MV-4-11 (cell line): ENCODE measurements around the gene KRT38.

Experiments used
- DNase-seq: peaks from one replicate; lab custom pipeline; 2025; lab: John Stamatoyannopoulos, UW

The KRT38 gene

DNA sequence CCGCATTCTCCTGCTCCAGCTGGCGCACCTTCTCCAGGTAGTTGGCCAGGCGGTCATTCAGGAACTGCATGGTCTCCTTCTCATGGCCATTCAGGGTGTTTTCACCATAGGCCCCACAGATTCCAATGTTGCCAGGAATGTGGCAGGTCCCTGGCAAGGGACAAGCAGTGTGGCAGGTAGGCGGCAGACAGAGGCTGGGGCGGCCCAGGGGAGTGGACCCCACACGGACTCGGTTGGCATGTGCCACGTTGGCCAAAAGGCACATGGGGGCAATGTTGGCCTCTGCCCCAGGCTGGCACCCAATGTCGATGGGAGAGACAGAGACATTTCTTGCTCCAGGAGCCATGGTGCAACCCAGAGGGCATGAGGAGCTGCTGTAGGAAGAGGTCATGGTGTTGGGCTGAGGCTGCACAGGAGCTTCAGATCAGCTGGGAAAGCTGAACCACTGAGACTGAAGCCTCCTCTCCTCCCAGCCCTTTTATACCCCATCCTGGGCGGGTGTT, at the start of gene KRT38:
TSS of gene KRT38 (minus strand) at position 453 of the 503 bp plus-strand sequence. CDS start at position 391, 62 bp downstream.
- DNase-seq = no peak

GRCh38 chr17:41489531-41489930, 48.7 kb upstream of the KRT38 start, which contains the start of gene KRT36:
TSS of gene KRT36 (minus strand) at chr17:41489910. CDS start at chr17:41489864, 46 bp downstream.
- no peak for DNase-seq

- DNase-seq = no peak
Measured at GRCh38 chr17:41486809-41487530, 46.2 kb upstream of the KRT38 start.

DNA sequence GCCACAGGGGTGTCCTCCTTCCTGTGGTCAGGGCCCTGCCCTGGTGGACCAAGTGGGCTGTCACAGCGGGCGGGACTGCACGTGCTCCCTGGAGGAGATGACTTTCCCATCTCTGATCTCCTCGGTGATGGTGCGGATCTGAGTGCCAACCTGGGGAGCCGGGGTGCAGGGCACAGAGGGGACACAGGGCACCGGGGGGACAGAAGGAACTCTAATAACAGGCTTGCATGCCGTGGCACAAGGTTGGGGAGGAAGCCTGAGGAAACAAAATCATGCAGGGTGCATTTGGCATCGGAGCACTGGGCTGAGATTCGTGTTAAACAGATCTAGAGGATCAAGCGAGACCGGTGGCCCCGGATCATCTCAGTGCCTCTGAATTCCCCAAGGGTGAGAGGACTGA, 45.5 kb upstream of the KRT38 start:
- DNase-seq = no peak

DNA sequence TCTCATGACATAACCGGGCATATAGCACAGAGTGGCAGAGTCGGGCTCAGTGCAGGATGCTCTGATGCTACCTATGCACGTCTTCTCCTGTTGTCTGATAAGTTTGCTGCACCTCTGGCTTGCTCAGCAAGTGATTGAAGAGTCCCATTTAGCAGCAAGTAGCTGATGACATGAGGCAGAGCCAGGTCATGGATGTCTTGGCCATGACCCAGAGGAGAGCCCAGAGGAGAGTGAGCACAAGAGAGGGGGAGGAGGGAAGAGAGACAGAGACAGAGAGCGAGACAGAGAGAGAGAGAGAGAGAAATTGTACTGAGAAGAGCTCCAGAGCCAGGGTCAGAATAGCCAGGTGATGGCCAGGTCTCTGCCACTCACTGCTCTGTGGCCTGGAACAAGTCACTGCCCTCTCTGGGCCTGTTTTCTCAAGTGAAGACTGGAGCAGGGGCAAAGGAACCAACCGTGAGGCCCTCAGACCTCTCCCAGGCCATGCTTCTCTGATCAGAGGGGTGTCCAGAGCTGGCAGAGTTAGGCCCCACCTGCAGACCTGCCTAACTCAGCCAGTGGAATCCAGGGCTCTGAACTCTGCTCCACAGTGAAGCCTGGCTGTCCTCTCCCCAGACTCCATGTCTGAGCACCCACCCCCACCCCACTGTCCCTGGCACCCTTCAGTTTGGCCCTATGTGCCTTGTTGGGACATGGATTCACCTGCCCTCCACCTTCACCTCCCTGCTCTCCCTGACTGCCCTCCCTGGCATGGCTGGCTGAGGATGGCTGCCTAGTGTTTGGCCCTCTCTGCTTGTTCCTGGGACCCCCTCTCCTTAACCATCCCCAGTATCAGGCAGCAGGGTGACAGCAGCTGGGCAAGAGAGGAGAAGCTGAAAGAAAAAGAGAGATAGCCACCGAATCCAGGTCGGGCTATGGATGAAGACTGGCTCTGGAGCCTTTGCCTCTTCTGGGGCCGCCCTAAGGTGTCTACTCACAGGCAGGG, 44.4 kb upstream of the KRT38 start:
- DNase-seq = no peak

DNA sequence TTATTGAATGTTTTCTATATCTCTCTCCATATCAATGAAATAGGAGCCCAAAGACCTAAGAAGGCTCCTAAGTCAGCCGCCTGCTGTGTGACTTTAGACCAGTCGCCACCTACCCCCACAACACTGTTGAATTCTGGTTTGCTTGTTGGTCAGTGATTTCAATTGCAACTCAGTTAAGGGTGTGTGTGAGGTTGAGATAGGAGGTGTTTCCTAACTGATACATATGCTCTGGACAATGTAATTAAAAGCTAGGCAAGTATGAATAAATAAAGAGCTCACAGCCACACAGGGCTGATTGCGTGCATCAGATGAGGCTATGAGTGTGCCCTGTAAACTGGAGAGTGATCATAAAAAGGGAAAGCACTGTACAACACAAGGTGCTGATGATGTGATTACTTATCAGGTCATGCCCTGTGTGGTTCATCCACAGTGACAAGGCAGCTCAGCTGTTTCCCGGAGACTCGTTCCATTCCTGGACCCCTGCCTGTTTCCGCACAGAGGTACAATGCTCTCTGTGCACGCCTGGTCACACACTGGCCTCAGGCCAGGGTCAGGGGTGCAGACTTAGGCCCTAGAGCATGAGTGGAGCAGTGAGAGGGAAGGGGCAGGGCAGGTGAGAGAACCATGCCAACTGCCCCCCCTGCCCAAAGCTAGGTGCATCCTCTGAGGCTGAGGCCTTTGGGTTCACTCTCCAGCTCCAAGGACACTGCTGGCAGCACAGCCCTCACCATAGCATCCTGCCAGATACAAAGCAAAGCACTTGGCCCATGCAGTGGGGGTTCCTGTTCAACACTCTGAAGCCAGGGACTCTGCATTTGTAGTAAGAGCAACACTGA, 43.4 kb upstream of the KRT38 start:
- DNase-seq = no peak

- DNase-seq = no peak
Measured at GRCh38 chr17:41483531-41483930, 42.7 kb upstream of the KRT38 start.

GRCh38 chr17:41481036-41481435, 40.3 kb upstream of the KRT38 start, which contains the start of gene KRT35:
TSS of gene KRT35 (minus strand) at chr17:41481151. CDS start at chr17:41481097, 54 bp downstream.
- DNase-seq = no peak

DNA sequence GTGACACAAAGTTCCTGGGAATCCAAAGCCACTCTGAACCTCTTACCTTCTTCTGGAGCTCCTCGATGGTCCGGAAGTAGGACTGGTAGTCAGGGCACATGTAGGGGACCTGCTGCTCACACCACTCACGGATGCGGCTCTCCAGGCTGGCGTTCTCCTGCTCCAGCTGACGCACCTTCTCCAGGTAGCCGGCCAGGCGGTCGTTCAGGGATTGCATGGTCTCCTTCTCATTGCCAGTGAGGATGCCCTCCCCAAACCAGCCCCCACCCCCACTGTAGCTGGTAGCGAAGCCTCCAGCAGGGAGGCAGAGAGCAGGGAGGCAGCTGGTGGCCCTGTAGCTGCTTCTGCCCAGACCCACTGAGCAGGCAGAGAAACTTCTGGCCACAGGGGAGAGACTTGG, 39.8 kb upstream of the KRT38 start:
- no peak for DNase-seq

DNA sequence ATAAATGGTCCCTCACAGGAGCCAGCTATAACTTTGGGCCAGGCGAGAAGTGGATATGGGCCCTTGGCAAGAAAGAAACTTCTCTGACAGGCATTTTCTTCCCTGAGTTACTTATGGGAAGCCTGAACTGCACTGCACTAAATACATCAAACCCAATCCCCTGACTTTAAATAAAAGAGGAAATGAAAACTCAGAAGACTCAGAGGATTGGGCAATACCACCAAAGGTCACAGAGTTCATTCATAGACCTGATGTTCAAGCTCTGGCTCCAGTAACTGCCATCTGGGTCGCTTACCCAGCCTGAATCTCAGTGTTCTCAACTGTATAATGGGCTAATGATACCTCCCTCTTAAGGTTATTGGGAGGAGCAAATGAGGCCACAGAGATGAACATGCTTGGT, 39.4 kb upstream of the KRT38 start:
- DNase-seq = peak; percentile 91

- no peak for DNase-seq
Measured at GRCh38 chr17:41478237-41478636, 37.5 kb upstream of the KRT38 start.

- DNase-seq = no peak
Measured at GRCh38 chr17:41476866-41477815, 36.4 kb upstream of the KRT38 start.

DNA sequence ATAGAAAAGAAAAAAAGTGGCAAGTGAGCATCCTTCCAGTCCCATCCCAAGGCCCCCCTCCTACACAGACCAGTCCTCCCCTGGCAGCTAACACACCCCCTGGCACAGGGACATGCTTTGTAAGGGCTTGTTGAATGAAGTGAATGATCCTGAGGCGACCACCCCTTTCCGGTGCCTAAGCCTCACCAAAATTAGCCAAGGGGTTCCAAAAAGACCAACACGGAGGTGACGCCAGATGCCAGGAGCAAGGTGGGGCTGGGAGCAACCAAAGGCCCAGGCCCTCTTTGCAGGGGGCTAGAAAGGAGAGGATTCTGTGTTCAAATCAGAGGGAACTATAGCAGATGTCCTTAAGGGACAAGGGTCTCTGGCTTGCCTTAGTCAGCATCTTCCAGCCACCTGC, 34.6 kb upstream of the KRT38 start:
- DNase-seq = no peak

DNA sequence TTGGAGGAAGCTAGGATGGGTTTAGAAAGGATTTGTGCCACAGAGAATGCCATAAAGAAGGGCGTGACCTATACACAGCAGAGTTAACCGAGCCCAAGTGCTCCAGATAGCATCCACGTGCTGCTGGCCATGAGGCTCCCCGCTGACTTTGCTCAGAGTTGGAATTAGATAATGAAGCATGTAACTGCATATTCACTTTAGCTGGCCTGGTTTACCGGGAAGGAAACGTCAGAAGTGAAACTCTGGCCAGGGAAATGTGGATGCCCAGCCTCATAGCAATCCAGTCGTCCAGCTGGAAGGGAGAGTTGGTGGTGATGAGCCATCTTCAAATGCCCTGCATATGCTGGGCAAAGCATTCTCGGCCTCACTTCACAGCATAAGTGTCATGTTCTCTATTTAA, 34.1 kb upstream of the KRT38 start:
- DNase-seq = no peak

DNA sequence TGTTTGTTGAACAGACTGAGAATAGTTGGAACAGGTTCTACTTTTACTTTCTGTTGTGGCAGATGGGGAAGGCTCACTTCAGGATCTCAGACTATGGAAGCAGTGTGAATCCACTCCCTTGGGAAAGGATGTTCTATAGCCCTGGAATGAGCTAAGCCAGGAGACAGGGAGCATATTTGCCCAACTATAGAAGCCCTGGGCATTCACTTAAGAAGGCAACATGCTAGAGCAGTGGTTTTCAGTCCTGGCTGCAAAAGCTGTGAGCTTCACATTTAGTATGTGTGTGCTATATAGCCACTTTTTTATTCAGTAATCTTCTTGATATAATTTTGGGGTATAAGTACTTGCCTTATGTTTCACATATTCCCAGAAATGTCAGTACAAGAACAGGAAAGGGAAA, 27.6 kb upstream of the KRT38 start:
- DNase-seq = no peak

- DNase-seq = no peak
Measured at GRCh38 chr17:41467561-41467960, 26.8 kb upstream of the KRT38 start.

- no peak for DNase-seq
Measured at GRCh38 chr17:41466988-41467387, 26.2 kb upstream of the KRT38 start, which contains the start of gene KRT32. TSS of gene KRT32 (minus strand) at chr17:41467386. CDS start at chr17:41467325, 61 bp downstream.

DNA sequence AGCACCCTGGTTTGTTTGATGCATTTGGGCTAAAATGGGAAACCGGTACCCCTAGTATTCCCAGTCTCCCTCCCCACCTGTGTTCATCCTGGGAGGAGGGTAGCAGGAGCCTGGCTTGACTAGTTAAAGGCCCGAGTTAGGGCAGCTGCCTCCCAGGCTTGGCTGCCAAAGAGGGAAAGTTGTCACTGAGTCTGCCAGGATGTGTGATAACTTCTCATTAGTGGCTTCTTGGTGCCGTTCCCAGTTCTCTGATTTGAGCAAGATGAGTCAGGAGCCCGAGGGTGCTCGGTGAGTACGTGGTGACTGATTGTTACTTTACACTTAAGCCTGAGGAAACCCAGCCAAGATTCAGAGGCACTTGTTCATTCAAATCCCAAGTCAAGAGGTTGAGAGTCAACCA, 23.9 kb upstream of the KRT38 start:
- DNase-seq = no peak

DNA sequence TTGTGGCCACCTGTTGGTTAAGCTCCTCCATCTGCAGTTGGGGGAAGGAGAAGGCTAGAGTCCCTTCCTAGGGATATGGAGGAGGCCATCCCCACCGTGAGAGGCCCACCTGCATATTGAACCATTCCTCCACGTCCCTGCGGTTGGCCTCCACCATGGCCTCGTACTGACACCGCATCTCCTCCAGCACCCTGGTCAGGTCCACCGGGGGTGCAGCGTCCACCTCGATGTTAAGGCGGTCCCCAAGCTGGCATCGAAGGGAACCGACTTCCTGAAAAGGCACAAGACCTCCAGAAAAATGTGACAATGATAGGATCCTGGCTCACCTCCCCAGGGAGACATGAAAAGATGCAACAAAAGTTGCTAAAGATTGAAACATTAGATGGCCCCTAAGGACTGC, 23.4 kb upstream of the KRT38 start:
- no peak for DNase-seq

- no peak for DNase-seq
Measured at GRCh38 chr17:41463746-41464145, 23.0 kb upstream of the KRT38 start.
